GM23248 (cell line): ENCODE results near the gene ZDHHC5. TPM values are rescaled to one million over a fixed set of nuclear protein-coding genes. Genes with fewer than 3 reads are reported as not detected.

ENCODE experiments used
- DNase-seq: peaks from one replicate; pipeline ENCODE4 v3.0.0-alpha.2; 2015
- H2AFZ ChIP-seq: fragments of 200-600 bp; sonication (generic); 2 replicates; pipeline ENCODE4 v1.6.1; 2016; ENCODE audit warnings: antibody characterized with exemption
- H3F3A ChIP-seq: fragments of 200-600 bp; sonication (generic); 2 replicates; pipeline ENCODE4 v1.6.1; 2016; ENCODE audit warnings: mild to moderate bottlenecking, antibody characterized with exemption, mixed run types; ENCODE audit not compliant: insufficient read depth
- H3K27ac ChIP-seq: fragments of 200-600 bp; sonication (generic); 2 replicates; pipeline ENCODE4 v1.5.1; 2016; ENCODE audit warnings: mild to moderate bottlenecking
- H3K27me3 ChIP-seq: fragments of 200-600 bp; sonication (generic); replicated peaks from 2 replicates; pipeline ENCODE4 v1.6.1; 2016; ENCODE audit warnings: mild to moderate bottlenecking; ENCODE audit not compliant: insufficient read depth
- H3K36me3 ChIP-seq: fragments of 200-600 bp; sonication (generic); 2 replicates; pipeline ENCODE4 v1.6.1; 2016; ENCODE audit warnings: low read depth, mild to moderate bottlenecking
- H3K4me1 ChIP-seq: fragments of 200-600 bp; sonication (generic); 2 replicates; pipeline ENCODE4 v1.6.1; 2016; ENCODE audit warnings: mild to moderate bottlenecking; ENCODE audit not compliant: insufficient read depth
- H3K4me2 ChIP-seq: fragments of 200-600 bp; sonication (generic); one replicate; pipeline ENCODE4 v1.6.1; 2016; ENCODE audit warnings: mild to moderate bottlenecking; ENCODE audit not compliant: unreplicated experiment
- H3K4me3 ChIP-seq: fragments of 200-600 bp; sonication (generic); 2 replicates; pipeline ENCODE4 v1.5.1; 2016; ENCODE audit warnings: mild to moderate bottlenecking
- H3K79me2 ChIP-seq: fragments of 200-600 bp; sonication (generic); 2 replicates; pipeline ENCODE4 v1.6.1; 2016; ENCODE audit warnings: mild to moderate bottlenecking; ENCODE audit not compliant: insufficient read depth
- H3K9ac ChIP-seq: fragments of 200-600 bp; sonication (generic); 2 replicates; pipeline ENCODE4 v1.6.1; 2016; ENCODE audit warnings: mild to moderate bottlenecking
- H3K9me2 ChIP-seq: fragments of 200-600 bp; sonication (generic); 2 replicates; pipeline ENCODE4 v1.6.1; 2016; ENCODE audit warnings: mixed run types, mild to moderate bottlenecking, moderate library complexity; ENCODE audit not compliant: insufficient read depth
- H3K9me3 ChIP-seq: fragments of 200-600 bp; sonication (generic); one replicate; pipeline ENCODE4 v1.6.1; 2017; ENCODE audit warnings: low read depth
- H4K20me1 ChIP-seq: fragments of 200-600 bp; sonication (generic); 2 replicates; pipeline ENCODE4 v1.6.0; 2016; ENCODE audit not compliant: insufficient read depth
- EZH2 ChIP-seq: fragments of 200-600 bp; sonication (generic); IDR thresholded peaks from 2 replicates; pipeline ENCODE4 v1.6.1; 2018; ENCODE audit warnings: antibody characterized with exemption, mild to moderate bottlenecking; ENCODE audit not compliant: insufficient read depth, poor library complexity, severe bottlenecking
- EZH2phosphoT487 ChIP-seq: fragments of 200-600 bp; sonication (generic); IDR thresholded peaks from 2 replicates; pipeline ENCODE4 v1.6.1; 2018; ENCODE audit warnings: antibody characterized with exemption, moderate library complexity, mild to moderate bottlenecking, low read depth; ENCODE audit not compliant: insufficient read depth
- WGBS, 2 experiments: methylation state at CpG; one replicate each; pipeline ENCODE4 v1.1.6; 2015 to 2017; ENCODE audit warnings: low lambda C conversion rate in 2 of 2, low coverage in 1 of 2; ENCODE audit errors: missing lambda C conversion rate in 2 of 2; 5-methylcytosine and 5-hydroxymethylcytosine counted together
- in situ Hi-C: fragments of 300-500 bp; cut with MboI; formaldehyde crosslinking; loops from 2 replicates; pipeline ENCODE4 v1.15.0; 2020
- microRNA counts: library from miRNA; unstranded; fragments of <30 nt; microRNA quantifications from one replicate; lab custom pipeline; 2016
- microRNA-seq: library from miRNA; unstranded; fragments of <30 nt; microRNA quantifications from one replicate; pipeline ENCODE4, GENCODE V29; 2016; ENCODE audit warnings: borderline number of aligned reads
- polyA plus RNA-seq: library from polyadenylated mRNA; unstranded; fragments of >200 nt; fragmentation: Nextera tagmentation; extraction: Ambion mirVana; gene quantifications from 2 replicates; pipeline ENCODE4 v1.2.1, GENCODE V29; 2016
- small RNA-seq: library from RNA; depleted of rRNA; stranded (forward); fragments of <200 nt; gene quantifications from one replicate; pipeline ENCODE3, GENCODE V24; 2014; ENCODE audit warnings: low read depth, low replicate concordance
- total RNA-seq: library from RNA; depleted of rRNA; stranded (reverse); fragments of >200 nt; shearing (Covaris generic); gene quantifications from 2 replicates; pipeline ENCODE4 v1.2.3, GENCODE V29; 2014; rRNA removed

ZDHHC5 gene
- total and polyA plus RNA-seq, 2 experiments from 2014 or later = 35.8 to 52.5 TPM

DNA sequence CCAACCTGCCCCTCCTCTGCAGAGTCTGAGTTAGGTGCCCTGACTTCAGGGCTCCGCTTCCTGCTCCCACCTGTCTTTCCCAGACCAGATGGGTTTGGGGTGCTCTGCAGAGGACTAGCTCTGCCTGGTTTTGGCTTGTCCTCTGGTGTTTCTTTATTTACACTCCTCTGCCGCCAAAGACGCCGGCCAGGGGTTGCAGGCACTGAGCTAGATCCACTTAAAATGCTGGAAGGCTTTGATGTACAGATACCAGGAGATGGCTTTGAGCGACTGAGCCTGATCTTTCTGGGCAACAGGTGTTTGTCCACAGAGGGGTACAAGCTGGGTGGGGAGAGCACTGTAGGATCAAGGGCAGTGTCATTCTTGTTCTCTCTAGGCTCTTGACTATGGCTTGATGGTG is 77.3 kb downstream of the ZDHHC5 start:
- Histone ChIP-seq H3K9me3 (no peaks in the 10 kb centered on the region), H3K4me1 (peaks cover 11% of the 10 kb centered on the region), H3K4me2 (no peak overlapping the region), H2AFZ (no peak overlapping the region), H4K20me1 (no peaks in the 10 kb centered on the region), H3F3A (peaks cover 20% of the 10 kb centered on the region), H3K27ac (no peak overlapping the region), H3K9ac (no peak overlapping the region), H3K36me3 (peaks cover 11% of the 10 kb centered on the region), H3K9me2 (no peaks in the 10 kb centered on the region), H3K79me2 (peaks cover 26% of the 10 kb centered on the region), H3K4me3 (no peak overlapping the region), H3K27me3 (no peaks in the 10 kb centered on the region)
- in situ Hi-C loops = loop anchor here (10.0 kb wide), 1 partner anchor 770 kb away; no protein-coding TSS in a partner anchor
- no peak for DNase-seq
- 89 to 90% methylated on average over 5 of the region's 5 CpGs for WGBS, 2 experiments
- TF ChIP-seq EZH2 (no peak), EZH2phosphoT487 (no peak)

DNA sequence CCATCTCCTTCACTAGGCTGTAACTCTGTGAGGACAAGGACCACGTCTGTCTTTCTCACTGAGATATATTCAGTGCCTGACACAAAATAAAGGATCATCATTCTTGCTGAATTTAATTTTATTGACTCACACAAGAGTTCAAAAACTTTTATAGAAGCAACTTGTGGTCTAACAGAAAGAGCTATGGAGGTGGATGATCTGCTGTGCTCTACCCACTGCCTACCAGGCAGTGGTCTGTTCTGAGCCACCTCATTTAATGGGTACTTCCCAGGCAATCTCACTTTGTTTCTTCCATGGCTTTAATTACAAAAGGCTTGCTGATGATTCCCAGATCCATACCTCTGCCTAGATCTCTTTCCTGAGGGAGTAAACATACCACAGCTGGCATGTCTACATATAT is 79.0 kb downstream of the ZDHHC5 start:
- no peak overlapping the region for H2AFZ ChIP-seq
- H3K4me3 ChIP-seq = no peak overlapping the region
- H3K9me2 ChIP-seq = no peaks in the 10 kb centered on the region
- no peak overlapping the region for H3K4me2 ChIP-seq
- WGBS, 2 experiments = 53 to 62% methylated on average over 1 of the region's 1 CpG
- no peak overlapping the region for H3K27ac ChIP-seq
- TF ChIP-seq EZH2 = no peak
- TF ChIP-seq EZH2phosphoT487 = no peak
- H3F3A ChIP-seq = peaks cover 12% of the 10 kb centered on the region
- in situ Hi-C loops = loop anchor here (10.0 kb wide), 1 partner anchor 768 kb away; no protein-coding TSS in a partner anchor
- H4K20me1 ChIP-seq = no peaks in the 10 kb centered on the region
- H3K9ac ChIP-seq = no peak overlapping the region
- H3K27me3 ChIP-seq = no peaks in the 10 kb centered on the region
- H3K4me1 ChIP-seq = peaks cover 4% of the 10 kb centered on the region; the same call in 1 of the 2 replicates
- peaks cover 11% of the 10 kb centered on the region for H3K36me3 ChIP-seq
- DNase-seq = no peak
- no peaks in the 10 kb centered on the region for H3K9me3 ChIP-seq
- H3K79me2 ChIP-seq = peaks cover 22% of the 10 kb centered on the region

MicroRNAs encoded within 50 kb of the gene (microRNA counts, 767-probe panel; counts per million panel counts)
- microRNA hsa-miR-130a-3p (lab: Ali Mortazavi, UCI) = 7,447 counts per million, percentile 96 among the panel's probes with 10 or more counts

Small RNA genes within 50 kb of the gene (microRNA-seq; reads per million reads assigned to microRNA genes)
- gene MIR130A = 7,457 reads per million, percentile 93 among the genes with 10 or more reads in this experiment

Small RNA genes within 50 kb of the gene (small RNA-seq; reads per million reads assigned to genes)
- gene MIR130A (13.4 reads per million, percentile 86 among the genes with 10 or more reads in this experiment), gene TMX2-CTNND1 (not detected)

Other genes with a start within 250 kb of the ZDHHC5 start
- gene SLC43A3, start 241.0 kb upstream of the ZDHHC5 start, total RNA-seq = 23.2 and 57.7 TPM in 2 replicates
- gene SLC43A3, start 241.0 kb upstream of the ZDHHC5 start, polyA plus RNA-seq = 33.3 and 33.4 TPM in 2 replicates
- gene RTN4RL2, start 207.6 kb upstream of the ZDHHC5 start, total RNA-seq = 0.32 TPM in 1 of 2 replicates, not detected in the other
- 0.80 and 1.1 TPM in 2 replicates for gene RTN4RL2, start 207.6 kb upstream of the ZDHHC5 start, polyA plus RNA-seq
- 6.2 and 9.3 TPM in 2 replicates for gene SLC43A1, start 152.4 kb upstream of the ZDHHC5 start, total RNA-seq
- gene SLC43A1, start 152.4 kb upstream of the ZDHHC5 start, polyA plus RNA-seq = 7.1 and 7.7 TPM in 2 replicates
- gene TIMM10, start 137.4 kb upstream of the ZDHHC5 start, total RNA-seq = 29.0 and 48.3 TPM in 2 replicates
- gene TIMM10, start 137.4 kb upstream of the ZDHHC5 start, polyA plus RNA-seq = 73.4 and 78.3 TPM in 2 replicates
- not detected in 2 replicates for gene SMTNL1, start 130.5 kb upstream of the ZDHHC5 start, total RNA-seq
- not detected in 2 replicates for gene SMTNL1, start 130.5 kb upstream of the ZDHHC5 start, polyA plus RNA-seq
- 32.8 and 41.5 TPM in 2 replicates for gene UBE2L6, start 100.4 kb upstream of the ZDHHC5 start, total RNA-seq
- gene UBE2L6, start 100.4 kb upstream of the ZDHHC5 start, polyA plus RNA-seq = 74.0 and 75.9 TPM in 2 replicates
- gene SERPING1, start 70.4 kb upstream of the ZDHHC5 start, total RNA-seq = 98.0 and 147 TPM in 2 replicates
- gene SERPING1, start 70.4 kb upstream of the ZDHHC5 start, polyA plus RNA-seq = 319 and 327 TPM in 2 replicates
- 1.7 TPM in 1 of 2 replicates, not detected in the other for gene YPEL4, start 18.2 kb upstream of the ZDHHC5 start, total RNA-seq
- 0.35 and 0.49 TPM in 2 replicates for gene YPEL4, start 18.2 kb upstream of the ZDHHC5 start, polyA plus RNA-seq
- 19.6 and 21.0 TPM in 2 replicates for gene CLP1, start 10.4 kb upstream of the ZDHHC5 start, total RNA-seq
- gene CLP1, start 10.4 kb upstream of the ZDHHC5 start, polyA plus RNA-seq = 16.2 and 16.4 TPM in 2 replicates
- gene MED19, start 44.1 kb downstream of the ZDHHC5 start, total RNA-seq = 17.7 and 33.4 TPM in 2 replicates
- gene MED19, start 44.1 kb downstream of the ZDHHC5 start, polyA plus RNA-seq = 37.1 and 39.6 TPM in 2 replicates
- 68.5 and 88.1 TPM in 2 replicates for gene TMX2, start 44.5 kb downstream of the ZDHHC5 start, total RNA-seq
- gene TMX2, start 44.5 kb downstream of the ZDHHC5 start, polyA plus RNA-seq = 101 and 105 TPM in 2 replicates
- 96.6 and 123 TPM in 2 replicates for gene SELENOH, start 73.4 kb downstream of the ZDHHC5 start, total RNA-seq
- gene SELENOH, start 73.4 kb downstream of the ZDHHC5 start, polyA plus RNA-seq = 181 and 184 TPM in 2 replicates
- not detected in 2 replicates for gene BTBD18, start 83.7 kb downstream of the ZDHHC5 start, total RNA-seq
- 0.10 TPM in 1 of 2 replicates, not detected in the other for gene BTBD18, start 83.7 kb downstream of the ZDHHC5 start, polyA plus RNA-seq
- gene CTNND1, start 93.7 kb downstream of the ZDHHC5 start, total RNA-seq = 94.2 and 101 TPM in 2 replicates
- 64.5 and 66.9 TPM in 2 replicates for gene CTNND1, start 93.7 kb downstream of the ZDHHC5 start, polyA plus RNA-seq